ENCODE measurements around the gene FOXK2.

Gene FOXK2

DNA sequence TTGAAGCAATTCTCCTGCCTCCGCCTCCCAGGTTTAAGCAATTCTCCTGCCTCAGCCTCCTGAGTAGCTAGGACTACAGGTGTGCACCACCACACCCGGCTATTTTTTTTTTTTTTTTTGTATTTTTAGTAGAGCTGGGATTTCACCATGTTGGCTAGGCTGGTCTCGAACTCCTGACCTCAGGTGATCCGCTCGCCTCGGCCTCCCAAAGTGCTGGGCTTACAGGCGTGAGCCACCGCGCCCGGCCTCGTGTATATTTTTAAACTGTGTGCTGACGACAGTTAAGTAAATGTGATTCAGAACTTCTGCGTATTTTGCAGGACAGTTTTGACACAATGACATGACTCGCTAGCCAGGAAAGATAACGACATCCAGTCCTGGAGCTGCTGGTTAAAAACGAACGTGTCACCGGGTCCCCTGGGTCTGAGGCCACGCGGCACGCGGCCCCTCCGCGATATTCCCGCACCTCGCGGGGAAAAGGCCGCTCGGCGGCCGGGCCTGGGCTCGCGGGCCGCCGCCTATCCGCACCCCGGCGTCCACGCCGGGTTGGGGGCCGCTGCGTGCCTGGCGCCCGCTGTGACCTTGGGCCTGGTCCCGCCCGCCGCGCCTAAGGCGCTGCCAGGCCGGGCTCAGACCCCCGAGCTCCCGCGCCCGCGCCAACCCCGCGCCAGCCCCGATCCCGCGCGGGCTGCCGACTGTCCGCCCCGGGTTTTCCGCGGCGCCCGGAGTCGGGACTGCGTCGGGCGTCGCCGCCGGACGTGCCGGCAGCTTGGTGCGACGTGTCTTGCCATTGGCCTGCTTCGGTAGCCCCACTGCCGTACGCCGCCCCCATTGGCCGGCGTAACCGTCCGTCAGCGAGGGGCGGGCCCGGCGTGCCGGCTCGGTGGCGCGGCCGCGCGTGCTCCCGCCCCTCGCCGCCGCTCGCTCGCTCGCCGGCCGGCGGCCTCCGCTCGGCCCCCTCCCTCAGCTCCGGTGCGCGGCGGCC lies at the start of gene FOXK2:
Gene FOXK2, plus strand, starts transcription at position 907 of the 985 bp plus-strand sequence. CDS start 157 bp downstream, outside the sequence.
- peak; percentile 97 to 98 for DNase-seq
- TF ChIP-seq POLR2A (IDR thresholded peaks at IDR 0.05; ENCODE audit: low read length) (peak; percentile 82), GATA1 (IDR thresholded peaks at IDR 0.05; ENCODE audit: low read depth, low read length) (no peak)

DNA sequence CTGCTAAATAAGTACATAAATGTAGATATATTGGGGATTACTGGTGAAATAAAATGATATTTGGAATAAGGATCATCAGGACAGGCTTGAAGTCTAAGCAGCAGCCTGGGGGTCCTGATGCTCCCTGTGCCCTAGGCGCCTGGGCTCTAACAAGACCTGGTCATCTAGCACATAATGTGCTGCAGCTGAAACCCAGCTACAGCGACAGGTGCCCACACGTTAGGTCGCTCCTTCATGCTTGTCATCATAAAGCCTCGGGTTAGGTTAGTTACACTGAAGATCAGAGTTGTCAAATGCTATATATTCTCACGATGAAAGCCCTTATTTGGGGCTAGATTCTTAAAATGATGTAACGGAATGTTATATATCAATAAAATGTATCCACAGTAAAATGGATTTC lies 49.5 kb upstream of the FOXK2 start:
- TF ChIP-seq POLR2A (IDR thresholded peaks at IDR 0.05; ENCODE audit: low read length) (no peak), GATA1 (IDR thresholded peaks at IDR 0.05; ENCODE audit: low read depth, low read length) (no peak)
- DNase-seq: no peak

DNA sequence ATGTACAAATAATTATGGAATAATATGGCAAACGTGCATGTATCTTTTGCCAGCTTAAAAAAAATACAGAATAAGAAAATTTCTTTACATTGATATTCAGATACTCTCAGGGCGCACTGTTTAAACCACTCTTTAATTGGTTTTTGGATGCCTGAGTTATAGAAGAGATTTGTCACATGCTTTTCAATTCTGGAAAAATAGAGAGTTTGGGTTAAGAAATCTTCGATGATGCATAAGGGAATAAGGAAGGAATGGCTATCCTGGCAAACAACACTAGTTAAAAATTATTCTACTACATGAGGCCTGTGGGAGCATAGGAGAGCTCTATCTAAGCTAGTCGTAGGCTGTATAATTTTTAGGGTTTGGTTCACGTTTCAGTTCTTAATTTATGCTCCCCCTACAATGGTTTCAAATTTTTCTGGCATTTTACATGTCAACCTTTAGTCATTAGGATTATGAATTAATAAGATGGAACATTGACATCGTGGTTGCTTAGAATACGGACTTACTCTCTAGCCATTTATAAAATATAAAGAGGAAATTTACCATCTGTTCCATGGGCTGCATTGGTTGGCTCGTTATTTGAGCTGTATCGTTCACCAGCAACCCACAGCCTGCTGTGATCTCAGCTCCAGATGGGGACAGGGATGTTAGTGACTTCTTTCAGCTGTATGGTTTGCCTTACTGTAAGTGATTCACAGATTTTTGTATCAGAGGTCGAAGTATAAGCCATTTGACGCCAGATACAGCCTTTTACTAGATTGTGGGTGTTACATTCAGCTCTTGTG lies 45.1 kb upstream of the FOXK2 start:
- no peak for DNase-seq
- no peak for TF ChIP-seq GATA1 (IDR thresholded peaks at IDR 0.05; ENCODE audit: low read depth, low read length)
- TF ChIP-seq POLR2A (IDR thresholded peaks at IDR 0.05; ENCODE audit: low read length): no peak

DNA sequence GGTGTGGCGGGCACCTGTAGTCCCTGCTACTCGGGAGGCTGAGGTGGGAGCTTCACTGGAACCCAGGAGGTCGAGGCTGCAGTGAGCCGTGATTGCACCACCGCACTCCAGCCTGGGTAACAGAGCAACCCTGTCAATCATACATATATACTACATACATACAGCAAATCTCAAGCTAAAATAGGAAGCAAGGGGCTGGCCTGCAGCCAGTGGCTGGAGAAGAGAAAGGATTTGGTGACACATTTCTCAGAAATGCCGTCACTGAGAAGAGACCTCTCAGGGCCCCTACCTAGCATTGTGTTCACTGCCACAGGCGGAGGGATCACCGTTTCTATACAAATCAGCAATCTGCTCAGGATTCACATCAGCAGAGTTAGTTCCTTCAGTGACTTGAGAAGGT lies 44.1 kb upstream of the FOXK2 start:
- no peak for DNase-seq

DNA sequence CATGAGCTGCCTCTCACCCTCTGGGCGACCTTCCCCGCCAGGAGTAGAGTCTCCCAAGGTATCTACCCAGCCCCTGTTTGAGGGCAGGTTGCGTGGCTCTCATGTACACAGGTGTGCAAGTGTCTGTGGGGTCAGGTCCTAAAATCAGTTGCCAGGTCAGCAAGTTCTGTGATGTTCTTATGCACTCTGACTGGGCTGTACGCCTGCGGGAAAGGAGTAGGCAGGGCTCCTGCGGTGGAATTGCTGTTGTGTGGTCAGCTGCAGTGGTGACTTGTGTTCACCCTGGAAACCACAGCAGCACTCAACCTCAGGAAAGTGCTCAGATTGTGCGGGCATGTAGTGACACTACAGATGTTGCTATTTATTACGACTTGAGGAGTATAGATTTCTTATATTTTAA lies 41.6 kb upstream of the FOXK2 start:
- TF ChIP-seq POLR2A (IDR thresholded peaks at IDR 0.05; ENCODE audit: low read length) (no peak), GATA1 (IDR thresholded peaks at IDR 0.05; ENCODE audit: low read depth, low read length) (no peak)
- DNase-seq: no peak

More for the DNA sequence above, 44.1 kb upstream of the FOXK2 start:
- TF ChIP-seq POLR2A (IDR thresholded peaks at IDR 0.05; ENCODE audit: low read length): no peak
- TF ChIP-seq GATA1 (IDR thresholded peaks at IDR 0.05; ENCODE audit: low read depth, low read length): no peak

GRCh38 chr17:82479602-82480001 lies 39.9 kb upstream of the FOXK2 start:
- DNase-seq: no peak
- TF ChIP-seq POLR2A (IDR thresholded peaks at IDR 0.05; ENCODE audit: low read length) (no peak), GATA1 (IDR thresholded peaks at IDR 0.05; ENCODE audit: low read depth, low read length) (no peak)

DNA sequence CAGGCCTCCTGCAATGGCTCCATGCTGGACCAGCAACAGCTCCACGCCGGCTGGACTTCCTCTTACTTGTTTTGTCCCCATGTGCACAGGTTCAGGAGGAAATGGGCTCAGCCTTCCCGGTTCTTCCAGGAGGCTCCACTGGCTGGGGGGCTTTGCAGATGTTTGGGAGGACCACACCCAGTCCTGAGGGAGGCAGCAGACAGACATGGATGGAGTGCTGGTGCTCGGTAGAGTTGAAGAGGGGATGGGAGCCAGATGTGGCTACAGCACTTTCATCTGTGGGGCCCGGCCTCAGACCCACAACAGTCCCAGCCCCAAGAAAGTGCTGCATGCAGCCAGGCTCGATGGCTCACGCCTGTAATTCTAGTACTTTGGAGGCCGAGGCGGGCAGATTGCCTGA lies 39.2 kb upstream of the FOXK2 start:
- TF ChIP-seq GATA1 (IDR thresholded peaks at IDR 0.05; ENCODE audit: low read depth, low read length): no peak
- TF ChIP-seq POLR2A (IDR thresholded peaks at IDR 0.05; ENCODE audit: low read length): no peak
- no peak for DNase-seq

- DNase-seq: no peak
- no peak for TF ChIP-seq POLR2A (IDR thresholded peaks at IDR 0.05; ENCODE audit: low read length)
- TF ChIP-seq GATA1 (IDR thresholded peaks at IDR 0.05; ENCODE audit: low read depth, low read length): no peak
These were observed 36.3 kb upstream of the FOXK2 start for GRCh38 chr17:82483204-82483660.

DNA sequence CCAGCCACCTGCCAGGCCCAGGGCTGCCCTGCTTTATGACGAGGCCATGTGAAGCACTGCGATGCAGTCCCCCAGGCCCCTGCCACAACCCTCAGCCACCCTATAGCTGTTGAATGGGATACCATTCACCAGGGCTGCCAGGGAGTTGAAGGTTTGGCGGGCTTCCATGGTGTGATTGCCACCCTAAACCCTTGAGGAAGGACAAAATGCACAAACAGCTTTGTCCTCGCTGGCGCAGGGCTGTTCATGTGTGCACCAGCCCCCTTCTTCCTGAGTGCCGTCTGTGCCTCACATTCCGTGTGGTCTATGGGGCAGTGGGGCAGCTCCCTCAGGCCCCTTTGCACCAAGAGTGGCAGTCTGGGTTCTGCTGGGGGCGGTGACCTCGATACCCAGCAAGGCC lies 35.7 kb upstream of the FOXK2 start:
- DNase-seq: no peak
- TF ChIP-seq POLR2A (IDR thresholded peaks at IDR 0.05; ENCODE audit: low read length) (no peak), GATA1 (IDR thresholded peaks at IDR 0.05; ENCODE audit: low read depth, low read length) (no peak)

DNA sequence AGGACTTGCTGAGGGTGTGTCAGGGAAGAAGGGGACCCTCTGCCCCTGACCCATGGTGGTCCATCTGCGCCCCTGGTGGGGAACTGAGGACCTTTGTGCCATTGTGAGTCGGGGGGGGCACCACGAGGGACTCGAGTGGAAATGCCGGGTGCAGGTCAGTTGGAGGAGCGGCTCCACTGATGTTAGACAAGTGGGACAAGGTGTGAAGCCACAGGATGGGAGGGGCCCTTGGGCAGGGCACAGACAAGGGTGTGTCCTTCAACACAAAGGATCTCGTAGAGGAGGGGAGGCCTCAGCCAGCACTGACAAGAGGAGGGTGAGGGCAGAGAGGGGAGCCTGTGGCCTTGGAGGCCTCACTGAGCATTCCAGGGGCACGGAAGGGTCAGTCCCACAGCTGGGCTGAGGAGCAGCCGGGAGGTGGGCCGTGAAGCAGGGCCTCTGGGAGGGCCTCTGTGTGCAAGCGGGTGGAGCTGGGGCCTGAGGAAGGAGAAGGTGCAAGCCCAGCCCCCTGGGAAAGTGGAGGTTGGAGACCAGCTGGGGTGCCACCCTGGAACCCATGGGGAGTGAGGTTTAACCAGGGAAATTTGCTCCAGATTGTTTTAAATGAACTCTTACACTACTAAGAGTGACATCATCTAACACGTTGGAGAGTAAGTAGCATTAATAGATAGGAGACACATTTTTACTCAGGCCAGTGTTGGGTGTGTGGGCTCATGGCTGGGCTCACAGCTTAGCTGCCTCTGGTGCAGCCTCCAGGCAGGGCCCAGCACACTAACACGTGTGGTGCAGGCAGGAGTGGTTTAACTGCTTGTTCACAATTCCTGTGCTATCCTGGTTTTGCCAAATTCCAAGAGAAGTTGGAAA lies 33.1 kb upstream of the FOXK2 start:
- TF ChIP-seq POLR2A (IDR thresholded peaks at IDR 0.05; ENCODE audit: low read length) (no peak), GATA1 (IDR thresholded peaks at IDR 0.05; ENCODE audit: low read depth, low read length) (no peak)
- no peak for DNase-seq

- DNase-seq: no peak
- TF ChIP-seq GATA1 (IDR thresholded peaks at IDR 0.05; ENCODE audit: low read depth, low read length) (no peak), POLR2A (IDR thresholded peaks at IDR 0.05; ENCODE audit: low read length) (no peak)
These were observed 31.6 kb upstream of the FOXK2 start for GRCh38 chr17:82487910-82488309.

GRCh38 chr17:82489117-82489516 lies 30.4 kb upstream of the FOXK2 start:
- TF ChIP-seq GATA1 (IDR thresholded peaks at IDR 0.05; ENCODE audit: low read depth, low read length) (no peak), POLR2A (IDR thresholded peaks at IDR 0.05; ENCODE audit: low read length) (no peak)
- no peak for DNase-seq

DNA sequence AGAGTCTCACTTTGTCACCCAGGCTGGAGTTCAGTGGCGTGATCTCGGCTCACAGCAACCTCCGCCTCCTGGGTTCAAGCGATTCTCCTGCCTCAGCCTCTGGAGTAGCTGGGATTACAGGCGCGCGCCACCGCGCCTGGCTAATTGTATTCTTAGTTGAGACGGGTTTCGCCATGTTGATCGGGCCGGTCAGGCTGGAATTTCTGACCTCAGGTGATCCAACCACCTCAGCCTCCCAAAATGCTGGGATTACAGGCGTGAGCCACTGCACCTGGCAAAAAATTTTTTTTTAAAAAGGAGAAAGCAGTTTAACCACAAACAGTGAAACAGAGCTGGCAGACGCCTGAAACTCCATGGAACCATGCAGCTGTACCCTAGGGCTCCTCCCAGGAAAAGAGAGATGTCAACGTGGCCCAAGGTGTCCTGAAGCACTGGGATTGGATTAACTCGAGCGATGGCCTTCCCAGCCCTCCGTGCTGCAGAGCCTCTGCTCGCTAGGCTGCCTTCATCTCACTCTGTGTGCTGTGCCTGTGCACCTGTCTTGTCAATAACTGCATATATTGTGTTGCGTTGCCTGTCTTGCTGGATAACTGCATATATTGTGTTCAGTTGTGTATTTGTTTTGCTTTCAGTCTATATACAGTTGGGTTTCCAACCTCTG lies 29.6 kb upstream of the FOXK2 start:
- DNase-seq: no peak
- TF ChIP-seq GATA1 (IDR thresholded peaks at IDR 0.05; ENCODE audit: low read depth, low read length) (no peak), POLR2A (IDR thresholded peaks at IDR 0.05; ENCODE audit: low read length) (no peak)

Data from erythroblast (primary cell).